Naive B cell (primary cell): ENCODE measurements around the gene MSANTD1. TPM values are rescaled to one million over a fixed set of nuclear protein-coding genes. Genes with fewer than 3 reads are reported as not detected.

Source experiments
- ATAC-seq, 2 donors: fragments of 150-1000 bp; cut with Tn5 transposase; 2 replicates each; pipeline ENCODE4 v1.10.0; 2021; ENCODE audit warnings: low read depth in 2 of 2, mild to moderate bottlenecking in 2 of 2, moderate library complexity in 2 of 2
- DNase-seq: peaks from one replicate; pipeline ENCODE4 v3.0.0; 2022
- H3K27ac Mint-ChIP-seq, 6 donors: one replicate each; pipeline ENCODE4 v1.8.0; 2020 to 2022; ENCODE audit warnings: mild to moderate bottlenecking in 6 of 6, mixed read lengths in 6 of 6, moderate library complexity in 5 of 6, inconsistent platforms in 2 of 6
- H3K27me3 Mint-ChIP-seq, 3 donors: one replicate each; pipeline ENCODE4 v1.8.0; 2021 to 2022; ENCODE audit warnings: mixed read lengths in 3 of 3, mild to moderate bottlenecking in 1 of 3
- H3K36me3 Mint-ChIP-seq, 2 donors: one replicate each; pipeline ENCODE4 v1.8.0; 2020 to 2022; ENCODE audit warnings: mixed read lengths in 2 of 2, inconsistent platforms in 1 of 2, mild to moderate bottlenecking in 1 of 2
- H3K4me1 Mint-ChIP-seq, 3 donors: one replicate each; pipeline ENCODE4 v1.8.0; 2020 to 2022; ENCODE audit warnings: mixed read lengths in 3 of 3, inconsistent platforms in 1 of 3, mild to moderate bottlenecking in 1 of 3, moderate library complexity in 1 of 3
- H3K4me3 Mint-ChIP-seq, 8 donors: one replicate each; pipeline ENCODE4 v1.8.0; 2020 to 2022; ENCODE audit warnings: mild to moderate bottlenecking in 8 of 8, mixed read lengths in 8 of 8, moderate library complexity in 8 of 8, inconsistent platforms in 2 of 8
- H3K9me3 Mint-ChIP-seq, 7 donors: one replicate each; pipeline ENCODE4 v1.8.0; 2020 to 2022; ENCODE audit warnings: mixed read lengths in 7 of 7, mild to moderate bottlenecking in 5 of 7, inconsistent platforms in 2 of 7, moderate library complexity in 1 of 7
- polyA plus RNA-seq, 6 donors: library from polyadenylated mRNA; unstranded; fragments of 300-500 nt; fragmentation: Illumina TruSeq; gene quantifications; one replicate each; pipeline ENCODE4 v1.2.3, GENCODE V29; 2021; ENCODE audit warnings: low read depth in 6 of 6

The MSANTD1 gene
- polyA plus RNA-seq, 6 donors from 2014 or later, result 0.12 to 0.14 TPM; not detected in 4

DNA sequence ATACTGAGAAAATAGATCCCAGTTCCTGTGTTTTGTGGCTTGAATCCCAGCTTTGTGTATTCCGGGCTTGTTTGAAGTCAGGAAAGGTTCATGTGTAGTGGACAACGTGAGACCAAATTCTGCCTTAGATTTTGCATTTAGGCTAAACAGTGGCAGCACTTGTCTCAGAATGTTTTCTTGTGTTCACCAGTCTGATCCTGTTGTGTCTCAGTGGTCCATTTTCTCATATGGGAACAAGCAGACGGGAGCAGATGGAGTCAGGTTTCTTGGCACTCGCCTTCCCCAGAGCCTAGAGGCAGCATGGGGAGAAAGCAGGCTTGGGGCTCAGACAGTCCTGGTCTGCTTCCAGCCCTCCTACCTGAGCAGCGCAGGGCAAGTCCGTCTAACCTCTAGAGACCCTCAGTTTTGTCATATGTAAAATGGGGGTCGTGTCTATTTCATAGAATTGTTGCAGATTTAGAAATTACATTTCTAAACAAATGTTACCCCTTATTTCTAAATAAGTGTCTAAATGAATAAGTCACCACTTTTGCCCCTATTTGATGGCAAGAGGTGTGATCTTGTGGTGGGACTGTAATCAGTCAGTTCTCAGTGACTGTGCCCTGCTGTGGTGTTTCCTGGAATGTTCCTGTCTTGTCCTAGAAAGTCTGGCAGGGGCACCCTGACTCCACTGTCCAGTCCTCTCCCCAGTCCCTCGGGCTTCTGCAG, 28.3 kb upstream of the MSANTD1 start:
- DNase-seq (no peak), ATAC-seq (no peak)
- Mint-ChIP-seq H3K4me3 (no peak overlapping the region), H3K27ac (no peak overlapping the region), H3K27me3 (no peaks in the 10 kb centered on the region), H3K36me3 (peaks cover 13 to 43% of the 10 kb centered on the region in 2 donors), H3K9me3 (no peaks in the 10 kb centered on the region), H3K4me1 (no peaks in the 10 kb centered on the region)

DNA sequence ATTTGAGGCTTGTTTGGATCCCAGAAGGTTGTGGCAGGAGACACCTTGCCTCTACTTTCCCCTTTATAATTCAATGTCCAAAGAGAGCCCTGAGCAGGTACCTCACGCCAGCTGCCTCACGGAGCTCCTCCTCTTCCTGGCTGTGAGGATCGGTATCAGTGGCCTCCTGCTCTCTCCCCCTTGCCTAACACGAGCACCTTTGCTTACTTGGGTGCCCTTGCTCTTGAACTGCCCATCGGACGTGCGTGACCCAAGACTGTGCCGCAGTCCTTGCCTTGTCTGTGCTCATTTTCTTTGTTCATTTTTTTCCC, 27.8 kb upstream of the MSANTD1 start:
- H3K36me3 Mint-ChIP-seq, result peaks cover 13 to 48% of the 10 kb centered on the region in 2 donors
- no peak for DNase-seq
- no peak for ATAC-seq
- H3K9me3 Mint-ChIP-seq, result no peaks in the 10 kb centered on the region
- peaks cover 0 to 4% (median 0%) of the 10 kb centered on the region in 3 donors for H3K4me1 Mint-ChIP-seq
- H3K27ac Mint-ChIP-seq, result peak overlapping the region in 2 of 6 donors; percentile 73 to 80
- no peaks in the 10 kb centered on the region for H3K27me3 Mint-ChIP-seq
- no peak overlapping the region for H3K4me3 Mint-ChIP-seq

- peaks cover 13 to 49% of the 10 kb centered on the region in 2 donors for H3K36me3 Mint-ChIP-seq
- H3K9me3 Mint-ChIP-seq, result no peaks in the 10 kb centered on the region
- no peak overlapping the region for H3K4me3 Mint-ChIP-seq
- H3K27ac Mint-ChIP-seq, result no peak overlapping the region
- no peak for ATAC-seq
- H3K27me3 Mint-ChIP-seq, result no peaks in the 10 kb centered on the region
- no peak for DNase-seq
- peaks cover 0 to 4% (median 0%) of the 10 kb centered on the region in 3 donors for H3K4me1 Mint-ChIP-seq
Observed at GRCh38 chr4:3221996-3222395, 27.0 kb upstream of the MSANTD1 start.

GRCh38 chr4:3223346-3223745, 25.6 kb upstream of the MSANTD1 start:
- DNase-seq (no peak), ATAC-seq (no peak)
- Mint-ChIP-seq H3K9me3 (no peaks in the 10 kb centered on the region), H3K27me3 (no peaks in the 10 kb centered on the region), H3K27ac (peak overlapping the region in 1 of 6 donors; percentile 56), H3K4me3 (no peak overlapping the region), H3K4me1 (peaks cover 0 to 4% (median 0%) of the 10 kb centered on the region in 3 donors), H3K36me3 (peaks cover 13 to 48% of the 10 kb centered on the region in 2 donors)

- H3K36me3 Mint-ChIP-seq, result peaks cover 13 to 45% of the 10 kb centered on the region in 2 donors
- no peaks in the 10 kb centered on the region for H3K9me3 Mint-ChIP-seq
- no peak overlapping the region for H3K4me3 Mint-ChIP-seq
- no peak for ATAC-seq
- no peak for DNase-seq
- H3K27ac Mint-ChIP-seq, result peak overlapping the region in 3 of 6 donors; percentile 7 to 72 (median 66)
- H3K27me3 Mint-ChIP-seq, result no peaks in the 10 kb centered on the region
- peaks cover 0 to 7% (median 0%) of the 10 kb centered on the region in 3 donors for H3K4me1 Mint-ChIP-seq
Observed at GRCh38 chr4:3223956-3224748, 24.8 kb upstream of the MSANTD1 start.

DNA sequence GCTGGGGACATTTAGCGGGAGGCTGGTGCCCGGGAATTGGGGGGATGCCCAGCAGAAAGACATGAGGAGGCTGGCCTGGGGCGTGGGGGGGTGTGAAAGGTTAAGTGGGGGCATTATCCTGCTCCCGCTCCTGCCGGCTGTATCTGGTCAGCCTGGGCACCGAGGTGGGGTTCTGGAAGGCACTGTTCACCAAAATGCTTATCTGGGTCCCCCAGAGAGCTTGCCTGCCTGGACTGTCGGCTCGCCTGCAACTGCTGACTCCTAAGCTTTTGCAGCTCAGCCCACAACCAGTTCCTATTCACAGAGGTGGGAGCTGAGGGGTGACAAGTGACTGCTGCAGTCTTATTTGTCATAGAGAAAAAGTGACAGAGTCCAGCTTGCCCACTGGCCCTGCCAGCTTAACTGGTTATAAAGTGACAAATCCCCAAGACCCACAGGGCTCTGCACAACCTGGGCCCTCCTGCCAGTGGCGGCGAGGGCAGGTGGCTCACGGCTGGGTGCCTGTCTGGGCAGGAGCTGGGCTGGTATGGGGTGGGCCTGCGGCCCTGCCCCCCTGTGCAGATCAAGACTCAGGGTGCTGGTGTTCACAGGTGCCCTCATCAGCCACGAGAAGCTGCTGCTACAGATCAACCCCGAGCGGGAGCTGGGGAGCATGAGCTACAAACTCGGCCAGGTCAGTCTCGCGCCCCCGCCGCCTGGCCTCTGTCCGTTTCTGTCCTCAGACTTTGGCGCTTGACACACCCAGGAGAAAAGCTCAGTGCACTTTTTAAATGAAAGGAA, 23.7 kb upstream of the MSANTD1 start:
- Mint-ChIP-seq H3K27ac (peak overlapping the region in 2 of 6 donors; percentile 60 to 72), H3K4me3 (no peak overlapping the region), H3K36me3 (peaks cover 18 to 51% of the 10 kb centered on the region in 2 donors), H3K4me1 (peaks cover 0 to 9% (median 0%) of the 10 kb centered on the region in 3 donors), H3K27me3 (no peaks in the 10 kb centered on the region), H3K9me3 (no peaks in the 10 kb centered on the region)
- DNase-seq (no peak), ATAC-seq (no peak)

DNA sequence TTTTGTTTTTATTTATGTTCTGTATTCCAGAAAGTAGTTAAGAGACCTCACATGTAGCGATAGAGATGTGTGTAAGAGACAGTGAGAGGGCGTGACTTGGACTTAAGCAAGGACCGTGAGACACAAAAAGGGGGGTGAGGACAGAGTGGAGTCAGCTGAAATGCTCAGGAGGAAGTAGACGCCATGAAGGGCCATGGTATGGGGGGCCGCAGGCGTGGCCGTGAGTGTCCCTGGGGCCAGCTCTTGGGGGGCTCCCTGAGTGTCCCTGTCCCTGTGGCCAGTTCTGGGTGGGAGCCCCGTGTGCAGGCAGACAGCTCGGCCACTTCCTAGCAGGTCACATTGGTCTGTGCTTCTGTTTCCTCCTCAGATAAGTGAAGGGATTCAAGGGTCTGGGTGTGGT, 23.0 kb upstream of the MSANTD1 start:
- Mint-ChIP-seq H3K4me1 (peaks cover 0 to 9% (median 0%) of the 10 kb centered on the region in 3 donors), H3K9me3 (no peaks in the 10 kb centered on the region), H3K27me3 (no peaks in the 10 kb centered on the region), H3K27ac (peak overlapping the region in 2 of 6 donors; percentile 15 to 80), H3K36me3 (peaks cover 18 to 51% of the 10 kb centered on the region in 2 donors), H3K4me3 (no peak overlapping the region)
- DNase-seq, result no peak
- ATAC-seq, result no peak

DNA sequence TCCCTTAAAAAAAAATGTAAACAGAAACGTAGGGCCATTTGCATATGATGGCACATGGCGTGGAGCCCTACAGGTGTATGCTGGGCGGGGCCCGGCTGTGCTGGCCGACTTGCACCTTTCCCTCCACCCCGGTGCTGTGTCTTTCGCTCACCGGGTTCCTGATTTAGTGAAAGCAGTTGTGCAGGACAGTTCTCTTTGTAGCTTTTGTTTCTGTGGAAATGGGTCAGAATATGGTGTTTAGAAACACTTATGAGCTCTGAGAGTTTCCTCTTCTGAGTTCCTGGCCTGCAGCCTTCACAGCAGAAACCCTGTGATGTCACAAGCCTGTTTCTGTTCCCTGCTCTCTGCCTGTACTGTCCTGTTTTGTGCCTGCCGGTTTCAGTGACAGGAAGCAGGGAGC, 22.5 kb upstream of the MSANTD1 start:
- H3K4me1 Mint-ChIP-seq, result peaks cover 0 to 9% (median 0%) of the 10 kb centered on the region in 3 donors
- H3K9me3 Mint-ChIP-seq, result no peaks in the 10 kb centered on the region
- no peak overlapping the region for H3K4me3 Mint-ChIP-seq
- no peak for ATAC-seq
- H3K27me3 Mint-ChIP-seq, result no peaks in the 10 kb centered on the region
- H3K27ac Mint-ChIP-seq, result peak overlapping the region in 2 of 6 donors; percentile 35 to 63
- peaks cover 22 to 46% of the 10 kb centered on the region in 2 donors for H3K36me3 Mint-ChIP-seq
- no peak for DNase-seq

- Mint-ChIP-seq H3K27ac (no peak overlapping the region), H3K4me3 (no peak overlapping the region), H3K9me3 (no peaks in the 10 kb centered on the region), H3K36me3 (peaks cover 27 to 47% of the 10 kb centered on the region in 2 donors), H3K27me3 (no peaks in the 10 kb centered on the region), H3K4me1 (peaks cover 0 to 9% (median 0%) of the 10 kb centered on the region in 3 donors)
- DNase-seq, result no peak
- no peak for ATAC-seq
Observed at GRCh38 chr4:3226944-3227343, 22.0 kb upstream of the MSANTD1 start.

GRCh38 chr4:3227878-3228675, 20.9 kb upstream of the MSANTD1 start:
- no peak overlapping the region for H3K27ac Mint-ChIP-seq
- peaks cover 27 to 43% of the 10 kb centered on the region in 2 donors for H3K36me3 Mint-ChIP-seq
- no peaks in the 10 kb centered on the region for H3K9me3 Mint-ChIP-seq
- H3K4me1 Mint-ChIP-seq, result peaks cover 0 to 9% (median 0%) of the 10 kb centered on the region in 3 donors
- no peak for DNase-seq
- no peaks in the 10 kb centered on the region for H3K27me3 Mint-ChIP-seq
- no peak for ATAC-seq
- no peak overlapping the region for H3K4me3 Mint-ChIP-seq

DNA sequence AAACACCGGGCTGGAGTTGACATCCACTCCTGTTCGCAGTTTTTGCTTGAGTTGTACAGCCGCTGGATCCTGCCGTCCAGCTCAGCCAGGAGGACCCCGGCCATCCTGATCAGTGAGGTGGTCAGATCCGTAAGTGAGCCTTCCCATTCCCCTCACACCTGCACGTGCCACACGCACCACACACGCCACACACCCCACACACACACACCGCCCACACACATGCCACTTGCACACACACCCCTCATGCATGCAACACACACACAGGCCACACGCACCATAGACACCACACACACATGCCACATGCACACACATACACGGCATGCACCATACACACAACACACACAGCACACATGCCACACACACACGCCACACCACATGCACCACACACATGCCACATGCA, 20.1 kb upstream of the MSANTD1 start:
- ATAC-seq, result no peak
- no peak for DNase-seq

GRCh38 chr4:3229328-3229727, 19.6 kb upstream of the MSANTD1 start:
- ATAC-seq (no peak), DNase-seq (no peak)
- Mint-ChIP-seq H3K4me3 (peak overlapping the region in 1 of 8 donors; percentile 29), H3K9me3 (no peaks in the 10 kb centered on the region), H3K4me1 (peaks cover 0 to 13% (median 0%) of the 10 kb centered on the region in 3 donors), H3K36me3 (peaks cover 19 to 44% of the 10 kb centered on the region in 2 donors), H3K27ac (peak overlapping the region in 1 of 6 donors; percentile 72), H3K27me3 (no peaks in the 10 kb centered on the region)

More for the DNA sequence above, 20.1 kb upstream of the MSANTD1 start:
- peaks cover 0 to 13% (median 0%) of the 10 kb centered on the region in 3 donors for H3K4me1 Mint-ChIP-seq
- H3K4me3 Mint-ChIP-seq, result no peak overlapping the region
- H3K27me3 Mint-ChIP-seq, result no peaks in the 10 kb centered on the region
- no peaks in the 10 kb centered on the region for H3K9me3 Mint-ChIP-seq
- peaks cover 23 to 44% of the 10 kb centered on the region in 2 donors for H3K36me3 Mint-ChIP-seq
- H3K27ac Mint-ChIP-seq, result peak overlapping the region in 1 of 6 donors; percentile 48

GRCh38 chr4:3229964-3230363, 19.0 kb upstream of the MSANTD1 start:
- ATAC-seq (no peak), DNase-seq (no peak)
- Mint-ChIP-seq H3K4me3 (no peak overlapping the region), H3K27me3 (no peaks in the 10 kb centered on the region), H3K4me1 (peaks cover 0 to 17% (median 0%) of the 10 kb centered on the region in 3 donors), H3K9me3 (no peaks in the 10 kb centered on the region), H3K27ac (no peak overlapping the region), H3K36me3 (peaks cover 19 to 45% of the 10 kb centered on the region in 2 donors)
